ENCODE measurements around the gene PLA2G4E.

PLA2G4E gene, protein sequence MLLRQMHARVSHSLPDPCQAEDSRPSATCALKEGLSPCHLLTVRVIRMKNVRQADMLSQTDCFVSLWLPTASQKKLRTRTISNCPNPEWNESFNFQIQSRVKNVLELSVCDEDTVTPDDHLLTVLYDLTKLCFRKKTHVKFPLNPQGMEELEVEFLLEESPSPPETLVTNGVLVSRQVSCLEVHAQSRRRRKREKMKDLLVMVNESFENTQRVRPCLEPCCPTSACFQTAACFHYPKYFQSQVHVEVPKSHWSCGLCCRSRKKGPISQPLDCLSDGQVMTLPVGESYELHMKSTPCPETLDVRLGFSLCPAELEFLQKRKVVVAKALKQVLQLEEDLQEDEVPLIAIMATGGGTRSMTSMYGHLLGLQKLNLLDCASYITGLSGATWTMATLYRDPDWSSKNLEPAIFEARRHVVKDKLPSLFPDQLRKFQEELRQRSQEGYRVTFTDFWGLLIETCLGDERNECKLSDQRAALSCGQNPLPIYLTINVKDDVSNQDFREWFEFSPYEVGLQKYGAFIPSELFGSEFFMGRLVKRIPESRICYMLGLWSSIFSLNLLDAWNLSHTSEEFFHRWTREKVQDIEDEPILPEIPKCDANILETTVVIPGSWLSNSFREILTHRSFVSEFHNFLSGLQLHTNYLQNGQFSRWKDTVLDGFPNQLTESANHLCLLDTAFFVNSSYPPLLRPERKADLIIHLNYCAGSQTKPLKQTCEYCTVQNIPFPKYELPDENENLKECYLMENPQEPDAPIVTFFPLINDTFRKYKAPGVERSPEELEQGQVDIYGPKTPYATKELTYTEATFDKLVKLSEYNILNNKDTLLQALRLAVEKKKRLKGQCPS

DNA sequence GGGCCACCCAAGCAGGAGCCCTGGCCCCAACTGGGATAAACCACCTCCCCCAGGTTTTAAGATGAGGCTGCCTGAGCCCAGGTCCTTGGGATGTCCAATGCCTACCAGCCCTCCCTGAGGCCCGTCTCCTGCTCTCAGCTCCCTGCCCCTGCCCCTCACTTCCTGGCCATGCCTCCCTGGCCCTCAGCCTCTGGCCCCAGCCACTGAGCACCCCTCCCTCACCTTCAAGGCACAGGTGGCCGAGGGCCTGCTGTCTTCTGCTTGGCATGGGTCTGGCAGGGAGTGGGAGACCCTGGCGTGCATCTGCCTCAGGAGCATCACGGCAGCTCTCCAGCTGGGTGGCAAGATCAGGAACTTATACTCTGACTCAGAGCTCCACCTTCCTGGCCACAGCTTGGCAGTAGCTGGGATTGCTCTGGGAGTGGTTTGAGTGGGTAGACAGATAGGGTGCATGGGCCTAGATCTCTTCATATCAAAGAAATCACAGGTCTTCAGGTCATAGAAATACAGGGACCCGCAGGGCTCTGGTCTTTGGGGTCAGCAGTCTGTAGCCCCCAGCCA is at the start of gene PLA2G4E:
TSS of gene PLA2G4E (minus strand) at position 330 of the 561 bp plus-strand sequence. CDS start at position 318, 12 bp downstream.
- DNase-seq (ENCODE audit: low read depth), result no peak

DNA sequence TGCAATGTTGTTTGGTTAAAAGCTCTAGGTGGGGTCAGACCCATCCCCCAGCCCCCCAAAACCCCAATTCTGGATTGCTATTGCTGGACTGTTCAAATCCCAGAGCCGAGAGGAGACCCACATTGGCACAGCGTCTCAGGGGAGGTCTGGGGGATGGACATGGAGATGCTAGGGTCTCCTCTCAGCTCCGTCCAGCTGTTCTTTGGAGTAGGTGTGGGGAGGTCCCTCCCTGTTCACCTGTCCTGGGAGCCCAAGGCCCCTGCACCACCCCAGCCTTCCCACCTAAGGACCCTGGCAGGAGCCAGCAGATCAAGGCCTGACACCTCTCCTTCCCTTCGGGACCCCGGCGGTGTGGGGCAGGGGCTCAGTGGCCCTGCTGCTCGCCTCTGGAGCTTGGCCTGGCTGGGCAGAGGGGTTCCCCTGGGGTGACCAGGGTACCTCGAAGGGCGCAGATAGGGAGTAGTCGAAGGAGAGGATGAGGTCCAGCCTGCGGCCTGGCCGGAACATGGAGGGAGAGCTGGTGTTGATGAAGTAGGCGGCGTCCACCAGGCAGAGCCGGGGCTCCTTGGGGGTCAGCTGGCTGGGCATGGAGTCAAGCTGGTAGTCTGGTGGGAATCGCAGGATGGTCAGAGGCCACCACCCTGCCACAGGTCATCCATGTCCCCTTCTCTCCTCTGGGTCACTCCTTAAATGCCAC is 49.6 kb upstream of the PLA2G4E start:
- DNase-seq (ENCODE audit: low read depth), result no peak

DNA sequence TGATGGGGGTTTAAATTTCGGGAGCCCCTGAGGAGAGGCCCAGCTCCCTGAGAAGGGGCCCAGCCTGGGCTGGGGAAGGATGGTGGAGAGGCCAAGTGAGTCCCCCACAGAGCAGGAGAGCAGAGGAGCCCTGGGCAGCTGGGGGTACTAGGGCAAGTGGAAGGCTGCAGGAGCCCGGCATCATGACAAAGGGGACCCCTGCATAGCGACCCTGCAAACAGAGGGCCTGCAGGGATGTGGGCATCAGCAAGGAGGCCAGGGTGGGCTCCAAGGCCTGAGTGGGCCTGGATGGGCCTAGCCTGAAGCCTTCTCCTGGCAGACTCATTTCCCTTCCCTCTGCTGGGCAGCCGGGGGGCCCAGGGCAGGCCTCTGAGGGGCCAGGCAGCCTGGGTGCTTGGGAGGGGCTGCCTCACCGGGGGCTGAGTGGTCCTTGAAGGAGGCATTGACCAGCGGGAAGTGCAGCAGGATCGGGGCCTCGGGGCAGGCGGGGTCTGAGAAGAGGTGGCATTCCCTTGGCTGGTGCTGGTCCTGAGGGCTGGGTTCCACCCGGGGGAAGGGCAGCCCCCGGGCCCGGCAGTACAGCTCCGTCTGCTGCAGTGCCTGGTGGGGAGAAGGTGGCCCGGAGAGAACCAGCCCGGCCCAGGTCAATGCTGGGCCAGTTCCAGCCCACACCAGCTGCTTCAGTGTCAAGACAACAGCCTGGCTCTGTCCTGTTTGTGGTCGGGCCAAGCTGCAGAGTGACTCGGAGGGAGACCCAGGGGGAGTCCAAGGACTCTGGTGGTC is 48.8 kb upstream of the PLA2G4E start:
- DNase-seq (ENCODE audit: low read depth), result no peak

DNA sequence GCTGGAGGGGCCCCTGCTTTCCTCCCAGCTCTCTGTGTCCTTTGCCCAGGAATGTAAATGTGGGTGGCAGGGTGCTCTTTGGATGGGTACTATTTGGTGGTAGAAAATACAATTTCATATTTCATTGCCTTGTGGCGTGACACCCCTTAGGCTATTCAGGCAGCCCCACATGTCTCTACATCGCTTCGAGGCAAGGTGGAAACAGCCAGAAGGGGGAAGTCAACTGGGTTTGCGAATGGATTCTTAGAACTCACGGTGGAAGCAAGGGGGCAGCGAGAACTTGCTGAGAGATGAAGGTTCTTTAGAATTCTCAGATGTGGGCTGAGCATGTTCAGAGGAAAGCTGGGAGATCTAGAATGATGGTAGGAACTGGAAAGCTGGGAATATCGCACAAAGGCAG is 48.2 kb upstream of the PLA2G4E start:
- DNase-seq (ENCODE audit: low read depth), result no peak

DNA sequence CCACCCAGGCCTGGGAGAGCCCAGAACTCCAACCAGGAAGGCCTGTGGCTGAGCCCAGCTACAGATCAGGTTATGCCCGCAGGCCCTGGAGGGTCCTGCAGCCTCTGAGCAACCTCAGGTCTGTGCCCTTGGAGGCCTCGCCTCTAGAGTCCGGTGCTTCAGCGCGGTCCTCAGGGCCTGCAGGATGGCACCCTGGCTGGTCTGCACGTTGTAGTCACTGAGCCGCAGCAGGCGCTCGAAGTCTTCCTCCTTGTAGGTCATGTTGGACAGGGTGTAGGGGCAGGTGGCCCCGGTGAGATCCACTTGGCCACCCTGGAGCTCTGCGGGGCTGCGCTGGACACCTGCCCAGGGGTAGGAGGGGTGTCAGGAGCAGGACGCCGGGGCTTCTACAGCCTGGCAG is 47.8 kb upstream of the PLA2G4E start:
- DNase-seq (ENCODE audit: low read depth), result no peak

DNA sequence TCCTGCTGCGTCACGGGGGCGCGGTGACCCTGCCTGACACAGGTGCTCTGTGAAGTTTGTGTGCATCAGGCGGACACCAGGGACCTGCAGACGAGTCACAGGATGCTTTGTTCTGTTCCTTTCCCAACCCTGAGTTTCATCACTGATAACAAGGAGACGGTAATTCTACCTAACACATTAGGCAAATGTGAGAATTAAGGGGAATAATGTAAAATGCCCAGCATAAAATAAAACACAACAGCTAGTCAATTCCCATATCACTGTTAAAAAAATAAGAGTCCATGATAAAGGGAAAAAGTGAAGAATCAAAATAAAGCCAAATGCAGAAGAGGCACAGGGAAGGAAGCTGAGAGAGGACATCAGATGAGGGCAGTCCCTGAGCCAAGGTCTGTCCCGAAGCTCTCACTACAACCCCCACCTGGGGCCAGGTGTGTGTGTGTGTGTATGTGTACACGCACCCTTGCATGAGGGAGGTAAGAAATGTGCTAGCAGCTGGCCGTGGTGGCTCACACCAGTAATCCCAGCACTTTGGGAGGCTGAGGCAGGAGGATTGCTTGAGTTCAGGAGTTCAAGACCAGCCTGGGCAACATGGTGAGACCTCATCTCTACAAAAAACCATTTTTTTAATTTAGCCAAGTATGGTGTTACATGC is 46.0 kb upstream of the PLA2G4E start:
- DNase-seq (ENCODE audit: low read depth), result no peak

DNA sequence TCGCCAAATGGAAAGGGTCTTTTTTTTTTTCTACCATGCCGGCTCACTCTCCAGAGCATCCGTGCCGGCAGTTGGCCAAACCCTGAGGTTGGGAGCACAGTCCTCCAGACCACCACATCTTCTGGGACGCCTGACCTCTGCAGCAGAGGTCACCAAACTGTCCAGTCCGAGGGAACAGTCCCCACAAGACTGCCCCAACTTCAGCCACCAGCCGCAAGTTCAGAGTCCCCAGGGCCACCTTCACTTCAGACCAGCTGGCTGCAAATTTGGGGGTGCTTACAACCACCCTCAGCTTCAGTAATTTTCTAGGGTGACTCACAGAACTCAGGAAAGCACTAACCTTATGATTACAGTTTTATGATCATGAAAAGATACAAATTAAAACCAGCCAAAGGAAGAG is 44.6 kb upstream of the PLA2G4E start:
- DNase-seq (ENCODE audit: low read depth), result no peak

DNA sequence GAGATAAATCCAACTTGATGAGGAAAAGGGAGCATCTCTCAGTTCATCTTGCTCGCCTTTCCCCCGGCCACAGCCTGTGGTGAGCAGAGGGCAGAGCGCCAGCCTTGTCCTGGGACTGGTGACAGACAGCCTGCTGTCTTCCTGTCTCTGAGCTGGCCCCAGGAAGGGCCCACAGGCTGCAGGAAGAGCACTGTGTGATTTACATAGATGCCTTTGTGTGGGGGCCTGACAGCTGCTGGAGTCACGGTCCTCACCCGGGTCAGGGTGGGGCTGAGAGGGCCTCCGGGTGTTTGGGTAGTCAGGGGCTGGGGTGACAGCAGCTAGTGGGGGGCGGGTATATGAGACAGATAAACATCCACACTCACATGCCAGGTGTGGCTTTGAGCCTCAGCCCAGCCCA is 44.2 kb upstream of the PLA2G4E start:
- DNase-seq (ENCODE audit: low read depth), result no peak

DNA sequence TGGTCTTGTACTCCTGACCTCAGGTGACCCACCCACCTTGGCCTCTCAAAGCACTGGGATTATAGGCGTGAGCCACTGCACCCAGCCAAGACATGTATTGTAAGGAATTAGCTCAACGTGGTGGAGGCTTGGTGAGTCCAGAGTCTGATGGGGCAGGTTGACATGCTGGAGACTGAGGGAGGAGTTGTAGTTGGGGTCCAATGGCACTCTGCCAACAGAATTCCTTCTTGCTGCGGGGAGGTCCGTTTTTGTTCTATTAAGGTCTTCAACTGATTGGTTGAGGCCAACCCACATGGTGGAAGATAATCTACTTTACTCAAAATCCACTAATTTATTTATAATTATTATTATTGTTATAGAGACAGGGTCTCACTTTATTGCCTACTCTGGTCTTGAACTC is 43.4 kb upstream of the PLA2G4E start:
- DNase-seq (ENCODE audit: low read depth), result no peak

DNA sequence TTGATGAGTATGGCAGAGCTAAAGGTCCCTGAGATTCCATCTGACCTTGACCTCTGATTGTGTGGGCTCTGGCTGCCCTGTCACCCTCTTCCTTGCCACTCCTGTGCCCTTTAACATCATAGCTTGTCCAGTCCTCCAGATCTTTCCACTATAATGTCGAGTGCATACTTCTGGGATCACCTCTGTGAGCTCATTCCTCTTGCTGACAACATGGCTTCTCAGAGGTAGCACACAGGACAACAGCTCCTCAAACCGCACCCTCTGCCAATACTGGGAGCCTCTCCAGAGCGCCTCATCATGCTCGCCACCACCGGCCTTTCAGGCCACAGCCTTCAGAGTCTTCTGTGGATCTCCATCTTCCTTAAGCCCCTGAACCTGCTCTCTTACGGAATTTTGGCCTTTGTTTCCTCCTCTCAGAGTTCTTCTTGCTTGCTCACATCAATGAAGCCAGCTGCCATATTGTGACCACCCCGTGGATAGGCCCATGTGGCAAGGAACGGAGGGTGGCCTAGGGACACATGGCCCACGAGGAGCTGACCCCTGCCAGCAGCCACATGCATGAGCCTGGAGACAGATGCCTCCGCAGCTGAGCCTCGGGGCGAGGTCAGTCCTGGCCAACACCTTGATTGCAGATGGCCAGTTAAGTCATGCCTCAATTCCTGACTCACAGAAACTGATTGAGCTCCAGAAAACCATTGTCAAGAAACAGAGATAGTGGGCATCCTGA is 42.4 kb upstream of the PLA2G4E start:
- DNase-seq (ENCODE audit: low read depth), result no peak

DNA sequence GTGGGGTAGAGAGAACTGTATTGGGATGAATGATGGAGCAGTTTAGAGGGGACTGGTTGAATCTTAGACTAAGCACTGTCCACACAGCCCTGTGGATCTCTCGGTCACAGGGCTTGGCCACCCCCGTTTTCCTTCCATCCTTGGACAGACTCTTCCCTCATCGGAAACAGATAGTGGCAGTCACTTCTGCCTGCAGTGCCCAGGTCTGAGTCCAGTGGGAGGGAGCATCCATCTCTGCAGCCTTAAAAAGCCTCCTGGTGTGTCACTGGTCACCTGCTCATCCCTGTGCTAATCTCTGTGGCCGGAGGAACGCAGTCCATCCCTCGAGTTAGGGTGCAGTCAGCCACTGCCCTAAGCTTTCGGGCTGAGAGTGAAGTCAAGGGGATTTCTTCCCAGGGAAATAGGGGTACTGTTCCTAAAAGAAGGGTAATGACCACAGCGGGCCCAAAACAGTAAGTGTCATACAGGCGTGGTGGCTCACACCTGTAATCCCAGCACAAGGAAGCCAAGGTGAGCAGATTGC is 41.5 kb upstream of the PLA2G4E start:
- no peak for DNase-seq (ENCODE audit: low read depth)

DNA sequence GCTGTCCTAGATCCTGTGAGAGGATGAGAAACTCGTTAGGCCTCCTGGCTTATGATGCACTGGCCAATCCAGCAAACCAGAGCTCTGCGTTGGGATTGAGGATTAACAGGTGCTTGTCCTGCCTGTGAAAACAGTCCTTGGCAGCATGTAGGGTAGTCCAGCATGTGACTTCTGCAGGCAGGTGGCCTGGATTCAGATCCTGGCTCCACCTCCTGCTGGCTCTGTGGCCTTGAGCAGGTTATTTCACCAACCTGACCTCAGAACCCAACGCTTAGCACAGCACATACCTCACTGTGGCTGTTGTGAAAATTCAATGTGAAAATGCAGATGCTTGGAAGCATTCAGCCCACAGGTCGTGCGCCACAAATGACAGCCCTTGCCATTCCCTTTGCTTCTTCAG is 40.0 kb upstream of the PLA2G4E start:
- no peak for DNase-seq (ENCODE audit: low read depth)

DNA sequence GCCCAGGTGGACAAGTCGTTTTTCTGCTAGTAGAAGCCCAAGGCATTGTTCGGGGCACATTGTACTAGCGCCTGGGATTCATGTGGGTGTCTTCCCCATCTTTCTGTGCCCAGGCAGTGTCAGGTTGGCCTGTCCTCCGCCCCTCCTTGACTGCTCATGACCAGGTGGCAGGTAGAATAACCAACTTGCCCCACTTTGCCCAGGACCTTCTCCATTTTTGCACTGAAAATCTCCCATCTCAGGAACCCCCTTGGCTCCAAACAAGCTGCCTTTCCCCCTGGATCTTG is 39.6 kb upstream of the PLA2G4E start:
- DNase-seq (ENCODE audit: low read depth), result no peak

DNA sequence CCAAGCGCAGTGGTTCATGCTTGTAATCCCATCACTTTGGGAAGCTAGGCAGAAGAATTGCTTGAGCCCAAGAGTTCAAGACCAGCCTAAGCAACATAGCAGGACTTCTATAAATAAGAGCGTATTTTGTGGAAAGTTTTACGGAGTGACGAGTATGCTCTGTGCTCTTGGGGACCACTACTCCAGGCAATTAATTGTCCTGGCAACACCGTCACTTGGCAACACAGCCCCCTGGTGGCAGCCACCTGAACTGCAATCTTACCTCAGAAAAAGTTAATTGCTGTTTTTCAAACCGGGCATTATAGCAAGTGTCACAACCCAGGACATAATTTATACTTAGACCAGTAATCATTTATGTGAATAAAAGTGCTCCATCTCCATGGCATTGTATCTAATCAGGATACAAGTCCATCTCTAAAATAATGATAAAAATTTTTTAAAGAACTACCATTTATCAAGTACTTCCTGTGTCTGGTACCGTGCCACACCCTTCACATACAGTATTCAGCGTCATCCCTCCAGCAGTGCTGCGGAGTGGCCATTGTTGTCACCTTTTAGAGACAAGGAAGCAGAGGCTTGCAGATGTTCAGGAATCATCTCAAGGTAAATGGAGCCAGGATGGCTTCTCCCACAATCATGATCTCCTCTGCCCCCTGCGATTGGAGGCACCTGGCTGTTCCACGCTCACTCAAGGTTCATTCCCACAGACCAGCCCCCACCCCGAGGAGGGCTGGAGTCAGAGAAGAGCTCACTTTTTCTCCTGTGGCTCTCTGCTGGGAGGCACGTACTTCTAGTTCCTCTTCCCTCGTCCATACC is 39.0 kb upstream of the PLA2G4E start:
- DNase-seq (ENCODE audit: low read depth), result peak; percentile 60

DNA sequence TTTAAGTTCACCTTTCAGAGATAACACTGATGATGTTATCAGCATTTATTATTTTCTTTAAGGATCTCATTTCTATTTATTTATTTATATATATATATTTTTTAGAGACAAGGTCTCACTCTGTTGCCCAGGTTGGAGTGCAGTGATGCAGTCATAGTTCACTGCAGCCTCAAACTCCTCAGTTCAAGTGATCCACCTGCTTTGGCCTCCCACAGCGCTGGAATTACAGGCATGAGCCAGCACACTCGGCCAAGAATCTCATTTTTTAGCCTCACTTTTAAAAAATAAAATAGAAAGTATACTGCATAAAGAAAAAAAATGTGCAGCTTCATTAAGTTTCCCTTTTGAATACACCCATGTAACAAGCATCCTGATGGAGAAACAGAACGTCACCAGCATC is 37.9 kb upstream of the PLA2G4E start:
- no peak for DNase-seq (ENCODE audit: low read depth)

DNA sequence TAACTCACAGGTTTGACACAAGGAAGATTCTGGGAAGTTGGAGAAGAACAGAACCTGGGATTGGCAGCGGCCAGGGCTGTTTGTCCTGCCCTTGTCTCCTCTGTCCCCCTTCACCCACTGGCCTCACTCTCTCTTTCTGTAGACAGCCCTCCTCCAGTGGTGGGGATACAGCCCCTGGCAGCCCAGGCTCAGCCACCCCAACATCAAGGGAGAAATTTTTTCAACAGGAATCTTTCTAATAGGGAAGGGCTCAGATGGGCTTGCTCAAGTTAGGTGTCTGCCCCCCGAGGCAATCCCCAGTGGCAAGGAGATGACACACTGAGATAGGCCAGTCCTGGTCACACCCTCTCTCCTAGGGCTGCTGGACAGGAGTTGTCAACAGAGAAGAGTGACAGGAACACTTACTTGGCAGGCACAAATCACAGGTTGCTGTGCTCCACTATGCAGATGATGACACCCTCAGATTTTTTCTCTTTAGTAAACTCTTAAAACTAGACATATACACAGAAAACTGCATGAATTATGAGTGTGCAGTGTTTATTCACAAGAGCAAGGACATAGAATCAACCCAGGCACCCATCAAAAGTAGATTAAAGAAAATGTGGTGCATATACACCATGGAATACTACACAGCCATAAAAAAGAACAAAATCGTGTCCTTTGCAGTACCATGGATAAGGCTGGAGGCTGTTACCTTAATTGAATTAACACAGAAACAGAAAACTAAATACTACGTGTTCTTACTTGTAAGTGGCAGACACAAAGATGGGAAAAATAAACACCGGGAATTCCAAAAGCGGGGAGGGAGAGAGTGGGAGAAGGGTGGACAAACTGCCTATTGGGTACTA is 37.2 kb upstream of the PLA2G4E start:
- no peak for DNase-seq (ENCODE audit: low read depth)

DNA sequence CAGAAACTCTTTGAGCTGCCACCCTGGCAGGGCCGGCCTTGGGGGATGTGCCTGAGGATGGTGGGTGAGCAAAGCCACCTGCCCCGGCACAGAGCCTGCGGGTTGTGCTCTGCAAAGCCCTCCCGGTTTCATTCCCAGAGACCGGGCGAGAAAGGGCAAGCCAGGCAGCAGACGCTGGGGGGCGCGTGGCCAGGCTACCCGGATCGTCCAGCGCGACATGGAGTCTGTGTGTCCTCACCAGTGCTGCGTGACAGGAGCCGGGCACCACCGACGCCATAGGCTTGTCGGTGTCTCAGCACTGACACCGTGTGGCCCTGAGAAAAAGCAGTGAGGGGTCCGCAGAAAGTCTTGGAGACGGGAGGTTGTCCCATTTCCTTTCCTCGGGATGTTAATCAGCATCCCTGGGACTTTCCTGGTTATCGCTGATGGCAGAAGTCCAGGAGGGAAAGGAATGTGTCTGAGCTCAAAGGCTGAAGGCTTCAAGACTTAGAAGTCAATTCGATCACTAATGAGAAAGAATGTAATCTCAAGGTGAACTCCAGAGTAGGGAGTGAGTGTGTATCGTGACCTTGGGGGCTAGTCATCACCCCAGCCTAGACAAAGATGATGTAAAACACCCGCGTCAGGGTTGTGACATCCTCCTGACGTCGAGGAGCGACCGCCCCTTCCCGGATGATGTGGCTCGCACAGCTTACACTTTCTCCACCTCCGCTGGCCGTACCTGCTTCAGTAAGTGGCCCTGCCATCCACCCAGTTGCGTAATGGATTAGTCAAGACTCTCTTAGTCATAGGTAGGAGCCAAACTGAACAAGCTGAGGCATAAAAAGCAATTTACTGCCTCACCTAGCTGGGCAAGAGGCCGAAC is 36.3 kb upstream of the PLA2G4E start:
- peak; percentile 41 for DNase-seq (ENCODE audit: low read depth)

DNA sequence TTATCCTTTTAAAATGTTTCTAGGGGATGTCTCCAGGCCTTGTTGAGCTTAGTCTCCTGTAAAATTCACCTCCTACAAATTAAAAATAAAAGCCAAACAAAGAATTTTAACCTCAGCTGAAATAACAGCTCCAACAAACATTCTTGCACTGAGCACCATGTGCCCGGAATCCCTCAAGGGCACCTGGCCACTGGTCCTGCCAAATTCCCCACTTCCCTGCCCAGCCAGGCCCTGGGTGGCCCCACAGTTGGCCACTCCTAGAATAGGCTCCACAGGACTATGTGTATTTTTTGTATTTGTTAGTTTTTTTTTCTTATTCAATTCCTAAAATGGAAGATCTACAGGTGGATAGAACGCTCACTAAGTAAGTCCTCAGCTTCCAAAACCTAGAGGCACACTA is 33.1 kb upstream of the PLA2G4E start:
- no peak for DNase-seq (ENCODE audit: low read depth)
